SK-N-MC (cell line): ENCODE results near the gene CARMIL1.

Experiments used
- EZH2 ChIP-seq: fragments of 200-600 bp; sonication (generic); IDR thresholded peaks from one replicate; pipeline ENCODE4 v1.6.1; 2017; ENCODE audit warnings: antibody characterized with exemption
- FOXP2 ChIP-seq: optimal IDR thresholded peaks from 2 replicates; pipeline ENCODE3; 2011; ENCODE audit warnings: mild to moderate bottlenecking, moderate library complexity; ENCODE audit not compliant: insufficient read depth; ENCODE audit errors: extremely low read length, control extremely low read depth
- POLR2AphosphoS5 ChIP-seq: IDR thresholded peaks from 2 replicates; pipeline ENCODE4 v1.6.1; 2012; ENCODE audit warnings: mild to moderate bottlenecking, low read depth, low read length, borderline replicate concordance

- TF ChIP-seq POLR2AphosphoS5 (no peak), EZH2 (no peak), FOXP2 (no peak)
Measured at GRCh38 chr6:25320459-25320858, 41.3 kb downstream of the CARMIL1 start.
